Stomach (tissue), 4 donors: ENCODE measurements around the gene ITGAE.

Experiments used
- EP300 ChIP-seq: sonication (generic); formaldehyde crosslinking; IDR thresholded peaks from one replicate; pipeline ENCODE4 v1.6.1; 2017; ENCODE audit warnings: antibody characterized with exemption
- POLR2A ChIP-seq, 4 donors: fragments of 450-650 bp; IDR thresholded peaks; one replicate each; pipeline ENCODE4 v1.6.1; 2016; ENCODE audit warnings: antibody characterized with exemption in 4 of 4, control low read depth in 2 of 4, mild to moderate bottlenecking in 1 of 4, moderate library complexity in 1 of 4
- POLR2AphosphoS5 ChIP-seq, 3 donors: sonication (generic); formaldehyde crosslinking; IDR thresholded peaks; one replicate each; pipeline ENCODE4 v1.6.1; 2016; ENCODE audit warnings: antibody characterized with exemption in 3 of 3
- TF ChIP-seq, protein P1 (sequence below), 7 experiments: fragments of 450-650 bp in 4 of 7; fragments of 200-600 bp in 3 of 7; sonication (generic) in 3 of 7; IDR thresholded peaks; one replicate each; pipeline ENCODE4 v1.5.1; 2016 to 2019; ENCODE audit warnings: antibody characterized with exemption in 7 of 7, control low read depth in 2 of 7, mild to moderate bottlenecking in 1 of 7

DNA sequence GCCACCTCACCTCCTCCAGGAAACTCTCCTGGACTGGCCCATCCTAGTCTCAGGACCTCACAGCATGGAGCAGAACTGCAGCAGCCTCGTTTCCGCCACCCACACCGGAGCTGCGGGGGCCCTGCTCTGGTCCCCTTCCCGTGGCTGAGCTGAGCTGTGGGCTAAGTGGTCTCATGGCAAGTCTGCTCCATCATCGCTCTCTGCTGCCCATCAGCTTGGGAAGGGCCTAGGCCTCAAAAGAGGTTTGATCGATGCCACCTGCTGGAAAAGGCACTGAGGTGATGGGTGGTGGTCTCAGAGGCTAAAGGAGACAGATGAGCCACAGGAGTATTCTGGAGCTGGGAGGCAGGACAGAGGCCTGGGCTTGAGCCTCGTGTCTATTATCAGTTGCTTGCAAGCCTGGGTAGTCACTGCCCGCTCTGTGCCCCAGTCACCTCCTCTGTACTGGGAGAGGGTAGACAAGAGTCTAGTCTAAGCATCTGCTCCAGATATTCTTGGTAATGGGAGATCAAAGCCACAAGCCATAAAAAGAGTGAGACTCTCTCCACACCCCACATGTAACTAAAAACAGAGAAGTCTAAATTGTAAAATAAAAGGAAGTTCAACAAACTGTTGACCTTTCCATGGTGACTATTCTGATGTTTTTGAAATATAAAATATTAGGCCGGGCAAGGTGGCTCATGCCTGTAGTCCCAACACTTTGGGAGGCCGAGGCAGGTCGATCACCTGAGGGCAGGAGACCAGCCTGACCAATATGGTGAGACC lies 1.6 kb downstream of the ITGAE start:
- TF ChIP-seq, protein P1, sequence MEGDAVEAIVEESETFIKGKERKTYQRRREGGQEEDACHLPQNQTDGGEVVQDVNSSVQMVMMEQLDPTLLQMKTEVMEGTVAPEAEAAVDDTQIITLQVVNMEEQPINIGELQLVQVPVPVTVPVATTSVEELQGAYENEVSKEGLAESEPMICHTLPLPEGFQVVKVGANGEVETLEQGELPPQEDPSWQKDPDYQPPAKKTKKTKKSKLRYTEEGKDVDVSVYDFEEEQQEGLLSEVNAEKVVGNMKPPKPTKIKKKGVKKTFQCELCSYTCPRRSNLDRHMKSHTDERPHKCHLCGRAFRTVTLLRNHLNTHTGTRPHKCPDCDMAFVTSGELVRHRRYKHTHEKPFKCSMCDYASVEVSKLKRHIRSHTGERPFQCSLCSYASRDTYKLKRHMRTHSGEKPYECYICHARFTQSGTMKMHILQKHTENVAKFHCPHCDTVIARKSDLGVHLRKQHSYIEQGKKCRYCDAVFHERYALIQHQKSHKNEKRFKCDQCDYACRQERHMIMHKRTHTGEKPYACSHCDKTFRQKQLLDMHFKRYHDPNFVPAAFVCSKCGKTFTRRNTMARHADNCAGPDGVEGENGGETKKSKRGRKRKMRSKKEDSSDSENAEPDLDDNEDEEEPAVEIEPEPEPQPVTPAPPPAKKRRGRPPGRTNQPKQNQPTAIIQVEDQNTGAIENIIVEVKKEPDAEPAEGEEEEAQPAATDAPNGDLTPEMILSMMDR (IDR thresholded peaks at IDR 0.05), result no peak
- no peak for TF ChIP-seq EP300
- no peak for TF ChIP-seq POLR2AphosphoS5 (IDR thresholded peaks at IDR 0.05)
- no peak for TF ChIP-seq POLR2A (IDR thresholded peaks at IDR 0.05)
